AG04449 (cell line): ENCODE data around the gene GZMM.

Experiments used
- CTCF ChIA-PET: fragments of 350-600 bp; formaldehyde crosslinking; extraction: SDS; loops from one replicate; lab custom pipeline; 2021; ENCODE audit warnings: antibody characterized with exemption; lab: Yijun Ruan, JAX
- POLR2A ChIA-PET: fragments of 400-600, 350-600 bp; formaldehyde crosslinking; extraction: SDS; loops from one replicate; lab custom pipeline; 2020; ENCODE audit warnings: antibody characterized with exemption, inconsistent platforms; lab: Yijun Ruan, JAX
- DNase-seq: peaks from one replicate; pipeline ENCODE4 v3.0.0-alpha.2; 2010; ENCODE audit warnings: low read depth, low spot score
- H3K4me3 ChIP-seq: 2 replicates; pipeline ENCODE4 v1.5.1; 2011; ENCODE audit warnings: low read depth, mild to moderate bottlenecking, control low read depth, low read length
- CTCF ChIP-seq: IDR thresholded peaks from one replicate; pipeline ENCODE4 v1.5.1; 2011; ENCODE audit warnings: mild to moderate bottlenecking, moderate library complexity, low read length, control low read depth, inconsistent platforms; ENCODE audit not compliant: insufficient read depth; ENCODE audit errors: missing control alignments

GZMM gene

GRCh38 chr19:572743-573518 is 29.1 kb downstream of the GZMM start:
- ChIA-PET CTCF (no interaction called here), POLR2A (interaction anchor here (0.6 to 1.4 kb wide), 4 partner anchors 11 to 104 kb away, joined by 3 to 4 read pairs (median 4); no protein-coding TSS in a partner anchor)
- no peak for TF ChIP-seq CTCF
- no peak for DNase-seq
- H3K4me3 ChIP-seq = peak overlapping the region; percentile 93

- DNase-seq = no peak
- CTCF ChIA-PET = interaction anchor here (5.9 kb wide), 1 partner anchor 12 kb away, joined by 66 read pairs; no protein-coding TSS in a partner anchor
- H3K4me3 ChIP-seq = peak overlapping the region; percentile 93
- POLR2A ChIA-PET = no interaction called here
- no peak for TF ChIP-seq CTCF
These were observed 29.6 kb downstream of the GZMM start for GRCh38 chr19:573519-573825.

DNA sequence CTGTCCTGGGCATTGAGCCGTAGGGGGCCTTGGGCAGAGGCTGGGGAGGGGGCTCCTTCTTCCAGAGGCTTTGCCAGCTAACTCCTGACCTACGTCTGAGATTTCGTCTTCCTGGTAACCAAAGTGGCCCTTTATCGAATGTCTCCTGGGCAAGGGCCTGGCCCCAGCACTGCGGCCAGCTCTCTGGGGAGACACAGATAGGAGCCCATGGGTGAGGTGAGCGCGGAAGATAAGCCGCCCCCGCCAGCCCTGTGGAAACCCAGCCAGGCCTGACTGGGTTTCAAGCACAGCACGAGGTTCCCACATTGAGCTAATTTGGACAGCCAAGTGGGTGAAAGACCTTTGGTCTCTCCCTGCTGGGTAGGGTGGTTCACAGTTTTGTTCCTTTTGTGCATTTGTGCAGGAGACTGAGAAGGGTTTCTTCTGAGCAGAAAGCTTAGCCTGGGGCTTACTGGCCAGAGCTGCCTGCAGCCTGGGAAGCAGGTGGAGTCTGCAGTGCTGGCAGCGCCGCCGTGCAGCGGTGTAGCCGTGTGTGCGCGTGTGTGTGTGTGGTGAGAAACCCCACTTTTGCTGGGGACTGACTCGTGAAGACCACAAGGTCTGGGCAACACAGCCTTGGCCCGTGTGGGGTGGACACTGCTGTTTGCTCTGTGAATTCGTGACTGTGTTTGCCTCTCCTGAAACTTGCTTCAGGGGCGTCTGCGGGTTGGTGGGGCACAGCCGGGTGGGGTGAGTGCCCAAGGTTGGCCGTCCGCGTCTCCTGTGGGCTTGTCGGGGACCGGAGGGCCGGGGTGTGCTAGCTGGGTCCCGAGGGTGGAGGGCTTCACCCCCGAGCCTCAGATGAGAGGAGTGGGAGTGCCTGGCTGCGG is 31.0 kb downstream of the GZMM start:
- ChIA-PET POLR2A (no interaction called here), CTCF (interaction anchor here (1.1 to 5.9 kb wide), 2 partner anchors 11 to 64 kb away, joined by 4 to 66 read pairs; no protein-coding TSS in a partner anchor)
- peak overlapping the region; percentile 44 for H3K4me3 ChIP-seq
- DNase-seq = no peak
- no peak for TF ChIP-seq CTCF

DNA sequence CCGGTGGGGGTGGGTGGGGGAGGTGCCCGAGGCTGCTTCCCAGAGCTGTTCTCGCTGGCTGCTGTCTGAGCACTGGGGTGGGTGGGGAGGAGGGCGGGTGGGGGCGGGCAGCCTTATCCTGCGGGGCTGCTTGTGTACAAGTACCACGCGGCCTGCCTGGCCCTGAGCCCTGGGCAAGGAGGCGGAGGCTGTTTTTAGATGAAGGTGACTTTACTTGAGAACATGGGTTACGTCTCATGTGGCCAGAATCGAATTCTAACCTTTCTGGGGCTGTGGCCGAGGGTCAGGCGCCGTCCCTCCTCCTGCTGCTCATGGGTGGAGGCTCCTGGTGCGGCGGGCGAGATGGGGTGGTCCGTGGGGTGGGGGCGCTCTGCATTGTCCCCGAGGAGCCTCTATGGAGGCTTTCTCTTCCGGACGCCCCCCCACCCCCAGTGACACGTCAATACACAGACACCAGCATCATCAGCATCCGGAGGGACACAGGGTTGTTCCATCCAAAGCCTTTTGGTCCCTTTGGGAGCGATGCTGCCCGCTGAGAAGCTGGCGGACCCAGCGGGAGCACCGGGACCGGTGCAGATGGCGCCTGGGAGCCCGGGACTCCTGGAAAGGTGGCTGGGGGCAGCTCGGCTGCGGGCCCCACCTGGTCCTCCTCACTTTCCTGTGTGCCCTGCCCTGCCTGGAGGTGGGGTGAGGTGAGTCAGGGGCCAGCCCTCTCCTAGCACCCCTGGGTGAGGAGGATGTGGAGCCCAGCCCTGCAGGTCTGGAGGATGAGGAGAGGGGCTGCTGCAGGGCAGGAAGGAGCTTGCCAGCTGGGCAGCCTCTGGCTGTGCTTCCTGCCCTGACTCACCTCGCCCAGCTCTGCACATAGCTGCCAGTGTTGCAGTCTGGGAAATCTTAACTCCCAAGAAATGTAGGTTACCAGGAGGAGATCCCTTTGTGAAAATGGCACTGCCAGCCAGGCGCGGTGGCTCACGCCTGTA is 32.0 kb downstream of the GZMM start:
- peak overlapping the region; percentile 44 for H3K4me3 ChIP-seq
- DNase-seq = no peak
- ChIA-PET POLR2A (no interaction called here), CTCF (interaction anchor here (0.9 to 5.9 kb wide), 6 partner anchors 10 to 158 kb away, joined by 3 to 66 read pairs (median 4); no protein-coding TSS in a partner anchor)
- no peak for TF ChIP-seq CTCF

DNA sequence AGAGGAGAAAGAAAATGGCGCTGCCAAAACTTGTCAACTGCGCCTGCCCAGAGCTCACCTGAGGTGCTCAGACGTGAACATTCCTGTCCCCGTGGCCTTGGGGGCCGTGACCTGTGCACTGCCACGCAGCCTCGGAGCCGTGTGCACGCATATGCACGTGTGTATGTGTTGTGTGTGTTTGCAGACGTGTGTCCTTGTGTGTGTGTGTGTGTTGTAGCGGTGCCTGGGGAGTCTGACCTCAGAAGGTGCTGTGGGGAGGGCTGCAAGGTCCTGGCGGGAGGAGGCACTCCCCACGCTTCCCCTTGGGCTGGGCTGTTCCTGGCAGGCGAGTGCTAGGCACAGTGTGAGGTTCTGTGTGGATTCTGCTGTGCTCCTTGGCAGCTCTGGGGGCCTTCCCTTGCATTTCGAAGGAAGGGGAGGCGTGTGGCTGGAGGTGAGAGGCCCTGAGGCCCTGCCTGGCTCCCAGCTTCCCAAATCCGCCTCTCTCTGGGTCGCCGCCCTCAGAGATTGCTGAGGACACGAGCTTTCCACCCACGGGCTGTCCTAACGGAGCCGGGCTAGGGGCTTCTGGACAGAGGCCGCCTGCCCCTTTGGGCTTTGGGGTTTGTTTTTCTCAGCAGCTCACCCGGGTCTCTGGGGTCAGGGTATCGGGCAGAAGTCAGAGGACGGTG is 33.0 kb downstream of the GZMM start:
- H3K4me3 ChIP-seq = no peak overlapping the region

More for the DNA sequence above, 33.0 kb downstream of the GZMM start:
- ChIA-PET POLR2A (interaction anchor here (0.6 to 1.0 kb wide), 2 partner anchors 9 to 36 kb away, joined by 3 read pairs; no protein-coding TSS in a partner anchor), CTCF (interaction anchor here (0.9 to 5.9 kb wide), 3 partner anchors 9 to 45 kb away, joined by 4 to 66 read pairs (median 5); no protein-coding TSS in a partner anchor)
- no peak for DNase-seq
- TF ChIP-seq CTCF = no peak
